Right hindlimb (tissue), 1 donor: ENCODE data around the gene TFG.
"Not testable (repeated sequence)": the region's sequence is repeated elsewhere in the genome, so short reads cannot be mapped to it uniquely, and the experiment has no call there.

ENCODE experiments used
- DNase-seq: peaks from one replicate; pipeline ENCODE4 v3.0.0-alpha.2; 2018

Gene TFG

GRCh38 chr3:100708989-100709841 lies at the start of gene TFG:
TSS of gene TFG (plus strand) at chr3:100709494. CDS start at chr3:100713686, 4,192 bp downstream.
- peak; percentile 100 for DNase-seq

- DNase-seq, result not testable (repeated sequence)
These were observed 48.0 kb upstream of the TFG start for GRCh38 chr3:100661294-100661693.

GRCh38 chr3:100662113-100662823 lies 47.0 kb upstream of the TFG start:
- no peak for DNase-seq

GRCh38 chr3:100665230-100665629 lies 44.1 kb upstream of the TFG start:
- no peak for DNase-seq

- not testable (repeated sequence) for DNase-seq
These were observed 42.6 kb upstream of the TFG start for GRCh38 chr3:100666699-100667098.

GRCh38 chr3:100667316-100667715 lies 42.0 kb upstream of the TFG start:
- not testable (repeated sequence) for DNase-seq

GRCh38 chr3:100670995-100671394 lies 38.3 kb upstream of the TFG start:
- not testable (repeated sequence) for DNase-seq

- DNase-seq, result no peak
These were observed 27.8 kb upstream of the TFG start for GRCh38 chr3:100681496-100681895.

GRCh38 chr3:100682056-100682853 lies 27.0 kb upstream of the TFG start:
- DNase-seq, result peak; percentile 27

- no peak for DNase-seq
These were observed 26.2 kb upstream of the TFG start for GRCh38 chr3:100682854-100683760.

GRCh38 chr3:100693225-100693624 lies 16.1 kb upstream of the TFG start:
- no peak for DNase-seq

GRCh38 chr3:100695696-100696095 lies 13.6 kb upstream of the TFG start:
- no peak for DNase-seq

GRCh38 chr3:100696161-100696560 lies 13.1 kb upstream of the TFG start:
- no peak for DNase-seq

- DNase-seq, result no peak
These were observed 12.1 kb upstream of the TFG start for GRCh38 chr3:100697172-100697571.

- no peak for DNase-seq
These were observed 11.5 kb upstream of the TFG start for GRCh38 chr3:100697723-100698285.

GRCh38 chr3:100698736-100699135 lies 10.6 kb upstream of the TFG start:
- no peak for DNase-seq

- no peak for DNase-seq
These were observed 8.6 kb upstream of the TFG start for GRCh38 chr3:100700708-100701107.

GRCh38 chr3:100702082-100702979 lies 7.0 kb upstream of the TFG start:
- no peak for DNase-seq

- no peak for DNase-seq
These were observed 6.3 kb upstream of the TFG start for GRCh38 chr3:100702980-100703345.

- no peak for DNase-seq
These were observed 5.4 kb upstream of the TFG start for GRCh38 chr3:100703865-100704264.

GRCh38 chr3:100706365-100706764 lies 2.9 kb upstream of the TFG start:
- DNase-seq, result no peak
